Measurements from ENCODE around the gene MAFG.

MAFG gene

DNA sequence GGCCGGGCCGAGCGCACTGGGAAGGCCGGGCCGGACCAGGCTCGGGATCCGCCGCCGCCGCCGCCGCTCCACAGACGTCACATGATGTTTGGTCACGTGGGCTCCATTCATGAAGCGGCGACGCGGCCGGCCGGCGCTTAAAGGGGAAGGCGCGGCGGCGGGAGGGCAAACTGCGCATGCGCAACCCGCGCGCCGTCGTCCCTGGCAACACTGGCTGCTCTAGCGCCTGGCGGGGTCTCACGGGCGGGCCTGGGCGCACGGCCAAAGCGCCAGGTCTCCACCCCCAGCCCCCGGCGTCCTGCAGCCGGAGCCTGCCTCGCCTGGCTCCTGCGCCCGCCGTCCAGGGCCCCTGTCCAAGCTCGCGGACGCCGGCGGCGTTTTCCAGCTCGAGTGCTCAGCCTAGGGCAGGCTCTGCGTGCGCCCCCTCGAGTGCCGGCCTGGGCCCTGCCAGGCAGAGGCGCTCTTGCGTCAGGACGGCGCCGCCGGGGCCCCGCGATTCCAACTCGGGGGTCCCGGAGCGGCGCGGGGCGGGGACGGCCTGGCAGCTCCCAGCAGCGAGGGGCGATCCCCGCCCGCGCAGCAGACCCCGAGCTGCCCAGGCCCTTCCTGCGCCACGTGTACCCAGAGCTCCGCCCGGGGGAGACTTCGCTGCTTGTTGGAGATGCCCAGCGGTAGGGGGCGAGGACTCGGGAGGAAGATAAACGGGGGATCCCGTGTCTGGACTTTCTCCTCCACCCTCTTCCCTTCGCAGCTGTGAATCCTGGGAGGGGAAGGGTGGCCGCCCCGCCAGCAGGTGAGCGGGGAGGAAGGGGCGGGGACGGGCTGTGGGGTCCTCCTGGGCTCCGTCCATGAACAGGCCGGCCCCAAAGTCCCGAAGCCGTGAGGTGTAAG, at the start of gene MAFG:
Gene MAFG (minus strand): TSS at position 83 of the 891 bp plus-strand sequence. CDS start 4,550 bp downstream, outside the sequence.
- DNase-seq (ENCODE audit: low read depth in 2 of 2, low spot score in 1 of 2), result peak; percentile 75 to 76

DNA sequence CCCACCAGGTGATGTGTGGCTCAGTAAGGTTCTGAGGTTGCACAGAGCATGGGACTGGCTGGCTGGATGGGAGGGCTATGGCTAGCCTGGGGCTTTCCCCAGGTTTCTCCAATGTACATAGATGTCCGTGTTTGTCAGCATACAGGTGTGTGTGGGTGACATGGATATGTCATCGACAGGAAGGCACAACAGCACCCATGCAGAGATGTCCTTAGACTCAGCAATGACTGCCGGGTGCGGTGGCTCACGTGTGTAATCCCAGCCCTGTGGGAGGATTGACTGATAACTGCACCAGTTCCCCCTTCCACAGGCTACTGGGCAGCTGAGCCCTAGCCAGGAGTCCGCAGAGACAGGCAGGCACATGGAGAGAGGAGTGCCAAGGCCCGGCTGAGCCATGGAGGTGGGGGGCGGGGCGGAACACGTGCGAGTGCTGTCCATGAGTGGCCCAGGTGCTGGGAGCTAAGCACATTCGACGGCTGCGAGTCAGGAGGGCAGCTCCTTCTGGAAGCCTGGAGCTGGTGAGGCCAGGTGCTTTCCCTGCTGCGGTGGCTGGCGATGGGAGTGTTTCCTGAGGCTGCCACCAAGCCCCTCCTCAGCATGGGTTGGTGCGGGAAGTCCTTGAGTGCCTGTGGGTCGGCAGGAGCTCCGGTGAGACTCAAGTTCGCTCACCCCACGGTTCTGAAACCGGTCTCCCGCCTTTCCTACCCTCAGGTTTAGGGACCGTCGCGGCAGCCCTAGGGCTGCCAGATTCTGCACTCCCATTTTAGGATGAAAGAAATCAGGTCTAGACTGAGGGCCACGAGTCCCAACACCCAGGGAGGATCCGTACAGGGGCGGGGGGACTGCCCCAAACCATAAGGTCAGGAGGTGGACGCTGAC, 49.0 kb upstream of the MAFG start:
- DNase-seq (ENCODE audit: low read depth in 2 of 2, low spot score in 1 of 2), result no peak

DNA sequence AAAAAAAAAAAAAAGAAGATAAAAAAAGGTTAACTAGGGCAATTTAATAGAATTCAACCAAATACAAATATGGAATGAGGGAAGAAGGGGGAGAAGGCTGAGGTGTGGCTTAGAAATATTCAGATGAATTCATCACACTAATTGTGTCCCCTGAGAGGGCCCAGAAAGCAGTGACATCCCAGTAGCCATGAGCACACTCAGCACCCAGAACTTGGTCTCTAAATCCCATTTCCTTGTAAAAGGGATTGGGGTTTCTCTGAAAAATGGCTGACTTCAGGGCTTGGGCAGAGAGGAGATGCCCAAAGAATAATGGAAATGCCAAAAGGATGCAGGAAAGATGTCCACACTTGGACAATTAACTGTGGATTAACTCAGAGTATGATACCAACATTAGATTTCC, 45.9 kb upstream of the MAFG start:
- DNase-seq (ENCODE audit: low read depth in 2 of 2, low spot score in 1 of 2), result no peak

DNA sequence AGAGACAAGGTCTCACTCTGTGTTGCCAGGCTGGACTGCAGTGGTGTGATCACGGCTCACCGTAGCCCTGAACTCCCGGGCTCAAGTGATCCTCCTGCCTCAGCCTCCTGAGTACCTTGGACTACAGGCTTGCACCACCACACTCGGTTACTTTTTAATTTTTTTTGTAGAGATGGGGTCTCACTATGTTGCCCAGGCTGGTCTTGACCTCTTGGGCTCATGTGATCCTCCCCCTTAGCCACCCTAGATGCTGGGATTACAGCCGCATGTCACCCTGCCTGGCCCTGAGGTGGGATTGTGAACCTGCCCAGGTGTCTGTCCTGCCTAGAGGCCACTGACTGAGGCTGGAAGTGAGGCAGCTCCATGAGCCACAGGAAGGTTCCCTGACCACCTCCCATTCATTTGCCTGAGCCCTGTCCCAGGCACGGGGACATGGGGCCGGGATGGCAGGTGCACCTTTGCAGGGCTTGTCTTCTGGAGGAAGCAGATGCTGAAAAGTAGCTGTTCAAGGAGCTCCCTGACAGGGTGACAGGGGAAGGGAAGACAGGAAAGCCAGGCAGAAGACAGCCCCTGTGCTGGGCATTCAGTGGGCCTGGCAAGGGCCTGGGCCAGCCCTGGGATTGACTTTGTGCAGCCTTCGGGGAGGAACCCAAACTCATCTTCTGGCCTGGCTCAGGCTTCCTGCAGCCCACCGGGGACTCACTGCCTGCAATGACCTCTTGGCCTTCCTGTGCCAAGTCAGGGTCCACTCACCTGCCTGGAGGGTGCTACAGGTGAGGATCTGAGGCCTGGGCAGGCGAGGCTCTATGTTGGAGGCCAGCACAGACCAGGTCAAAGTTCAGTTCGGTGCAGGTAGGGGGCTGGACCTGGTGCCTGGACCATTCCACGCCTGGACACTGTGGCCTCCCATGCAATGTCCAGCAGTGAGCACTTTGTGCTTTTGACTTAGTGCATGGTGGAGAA, 41.6 kb upstream of the MAFG start:
- DNase-seq (ENCODE audit: low read depth in 2 of 2, low spot score in 1 of 2), result no peak

DNA sequence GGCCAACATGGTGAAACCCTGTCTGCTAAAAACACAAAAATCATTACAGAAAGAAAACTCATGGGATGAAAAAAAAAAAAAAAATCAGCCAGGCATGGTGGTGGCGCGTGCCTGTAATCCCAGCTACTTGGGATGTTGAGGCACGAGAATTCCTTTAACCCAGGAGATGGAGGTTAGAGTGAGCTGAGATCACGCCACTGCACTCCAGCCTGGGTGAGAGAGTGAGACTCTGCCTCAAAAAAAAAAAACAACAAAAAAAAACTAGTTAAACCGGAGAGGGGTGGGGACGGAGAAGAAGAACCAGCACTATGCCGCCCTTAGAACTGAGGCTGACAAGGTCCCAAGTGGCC, 40.8 kb upstream of the MAFG start:
- DNase-seq (ENCODE audit: low read depth in 2 of 2, low spot score in 1 of 2), result no peak

DNA sequence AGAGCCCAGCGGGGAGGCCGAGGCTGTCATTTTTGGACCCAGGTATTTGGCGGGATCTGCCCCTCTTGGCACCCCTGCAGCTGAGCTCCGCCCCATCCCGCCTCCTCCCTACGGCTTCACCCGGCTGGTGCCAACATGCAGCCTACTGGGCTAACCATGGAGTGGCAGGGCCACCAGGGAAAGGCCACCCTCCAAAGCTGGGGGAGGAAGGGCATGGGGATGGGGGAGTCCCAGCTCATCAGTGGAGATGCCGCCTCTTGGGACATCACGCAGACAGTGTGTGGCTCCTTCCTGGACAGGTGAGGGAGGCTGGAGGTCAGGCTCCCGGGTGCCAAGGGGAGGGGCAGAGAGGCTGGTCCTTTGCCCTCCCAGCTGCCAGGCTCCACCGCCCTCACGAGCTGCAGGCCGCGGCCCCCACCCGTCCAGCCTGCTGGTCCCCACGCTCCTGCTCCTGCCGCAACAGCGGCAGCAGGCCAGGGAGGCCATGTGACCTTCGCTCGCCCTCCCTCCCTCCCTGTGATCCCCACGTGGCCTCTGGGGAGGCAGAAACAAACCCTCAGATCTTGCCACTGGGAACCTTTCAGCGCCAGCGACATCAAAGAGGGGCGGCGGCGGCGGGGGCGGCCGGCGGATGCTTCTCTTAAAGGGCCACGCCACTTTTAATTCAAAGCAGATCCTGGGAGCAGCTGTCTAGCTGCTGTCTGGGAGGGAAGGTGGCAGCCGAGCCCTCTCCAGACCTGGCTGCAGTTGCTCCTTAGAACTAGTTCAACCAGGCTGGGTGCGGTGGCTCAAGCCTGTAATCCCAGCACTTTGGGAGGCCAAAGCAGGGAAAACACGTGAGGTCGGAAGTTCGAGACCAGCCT, 40.2 kb upstream of the MAFG start:
- DNase-seq (ENCODE audit: low read depth in 2 of 2, low spot score in 1 of 2), result peak; percentile 76 to 84

DNA sequence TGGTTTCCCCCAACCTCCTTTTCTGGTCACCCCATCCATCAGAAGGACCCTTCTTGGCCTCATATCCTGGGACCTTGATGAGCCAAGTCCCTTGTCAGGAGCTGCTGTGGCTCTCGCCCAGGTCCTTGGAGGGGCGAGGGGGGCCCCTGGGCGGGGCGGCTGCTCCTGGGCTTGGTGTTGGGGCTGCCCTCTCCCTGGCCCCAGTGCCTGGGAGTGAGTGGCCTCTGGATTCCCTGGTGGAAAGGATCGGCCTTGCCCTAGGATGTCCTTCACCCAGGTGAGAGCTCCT, 39.7 kb upstream of the MAFG start:
- no peak for DNase-seq (ENCODE audit: low read depth in 2 of 2, low spot score in 1 of 2)

DNA sequence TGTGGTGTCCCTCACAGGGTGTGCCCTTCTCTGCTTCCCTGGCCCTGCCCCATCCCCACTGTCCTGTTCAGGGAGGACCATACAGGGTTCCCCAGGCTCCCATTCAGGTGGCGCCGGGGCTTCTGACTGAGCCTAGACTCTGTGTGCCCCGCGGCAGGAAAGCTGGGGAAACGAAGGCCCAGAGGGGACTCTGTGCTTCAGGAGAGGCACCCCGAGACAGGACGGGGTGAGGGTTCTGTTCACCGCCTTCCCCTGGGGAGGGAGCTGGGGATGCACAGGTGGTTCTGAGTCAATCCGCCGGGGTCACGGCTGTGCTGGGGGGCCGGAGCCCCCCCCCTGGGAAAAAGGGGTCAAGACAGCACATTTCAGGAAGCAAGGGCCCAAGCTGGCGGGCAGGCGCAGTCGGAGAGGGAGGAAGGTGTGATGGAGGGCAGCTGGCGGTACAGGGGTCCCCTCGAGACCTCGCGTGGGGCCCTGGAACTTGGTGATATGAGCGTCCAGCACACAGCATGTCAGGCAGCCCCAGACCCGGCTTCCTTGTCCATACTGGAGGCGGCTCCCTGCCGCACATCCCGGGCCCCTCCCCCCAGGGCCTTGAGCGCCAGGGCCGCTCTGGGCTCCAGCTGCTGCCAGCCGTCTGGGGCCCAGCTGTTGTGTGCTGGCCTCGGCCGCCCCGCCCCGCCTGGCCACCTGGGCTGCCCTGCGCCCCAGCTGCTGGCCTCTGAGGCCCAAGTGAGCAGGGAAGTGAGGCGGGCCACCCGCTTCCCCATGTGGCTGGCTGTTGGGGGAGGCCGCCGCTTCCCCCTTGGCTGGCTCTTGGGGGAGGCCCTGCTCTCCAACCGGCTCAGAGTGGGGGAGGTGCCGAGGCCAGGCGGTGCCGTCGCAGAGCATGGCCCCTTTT, 39.1 kb upstream of the MAFG start:
- no peak for DNase-seq (ENCODE audit: low read depth in 2 of 2, low spot score in 1 of 2)

DNA sequence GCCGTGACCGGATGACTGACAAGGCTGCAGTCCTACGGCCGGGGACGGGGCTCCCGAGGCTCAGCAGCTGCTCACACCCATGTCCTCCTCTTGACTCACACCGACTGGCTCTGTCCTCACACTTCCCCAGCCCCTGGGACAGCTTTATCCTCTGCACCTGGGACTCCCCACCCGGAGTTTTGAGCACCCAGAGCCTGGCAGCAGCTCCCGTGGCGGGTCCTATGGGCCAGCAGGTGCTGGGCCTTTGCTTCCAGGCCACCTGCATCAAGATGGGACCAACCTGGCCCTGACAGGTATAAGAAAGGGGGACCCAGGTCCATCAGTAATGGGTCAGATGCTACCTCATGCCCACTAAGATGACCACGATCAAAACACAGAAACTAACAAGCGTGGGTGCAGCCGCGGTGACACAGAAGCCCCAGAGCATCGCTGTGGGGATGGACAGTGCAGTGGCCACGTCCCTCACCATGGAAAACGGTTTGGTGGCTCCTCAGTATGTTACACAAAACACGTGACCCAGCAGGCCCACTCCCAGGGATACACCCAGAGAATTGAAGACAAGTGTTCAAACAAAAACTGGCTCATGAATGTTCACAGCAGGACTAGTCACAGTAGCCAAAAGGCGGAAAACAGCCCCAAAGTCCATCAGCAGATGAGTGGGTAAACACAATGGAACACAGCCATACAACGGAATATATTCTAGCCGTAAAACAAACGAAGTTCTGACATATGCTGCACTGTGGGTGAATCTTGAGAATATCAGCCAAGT, 36.7 kb upstream of the MAFG start:
- no peak for DNase-seq (ENCODE audit: low read depth in 2 of 2, low spot score in 1 of 2)

DNA sequence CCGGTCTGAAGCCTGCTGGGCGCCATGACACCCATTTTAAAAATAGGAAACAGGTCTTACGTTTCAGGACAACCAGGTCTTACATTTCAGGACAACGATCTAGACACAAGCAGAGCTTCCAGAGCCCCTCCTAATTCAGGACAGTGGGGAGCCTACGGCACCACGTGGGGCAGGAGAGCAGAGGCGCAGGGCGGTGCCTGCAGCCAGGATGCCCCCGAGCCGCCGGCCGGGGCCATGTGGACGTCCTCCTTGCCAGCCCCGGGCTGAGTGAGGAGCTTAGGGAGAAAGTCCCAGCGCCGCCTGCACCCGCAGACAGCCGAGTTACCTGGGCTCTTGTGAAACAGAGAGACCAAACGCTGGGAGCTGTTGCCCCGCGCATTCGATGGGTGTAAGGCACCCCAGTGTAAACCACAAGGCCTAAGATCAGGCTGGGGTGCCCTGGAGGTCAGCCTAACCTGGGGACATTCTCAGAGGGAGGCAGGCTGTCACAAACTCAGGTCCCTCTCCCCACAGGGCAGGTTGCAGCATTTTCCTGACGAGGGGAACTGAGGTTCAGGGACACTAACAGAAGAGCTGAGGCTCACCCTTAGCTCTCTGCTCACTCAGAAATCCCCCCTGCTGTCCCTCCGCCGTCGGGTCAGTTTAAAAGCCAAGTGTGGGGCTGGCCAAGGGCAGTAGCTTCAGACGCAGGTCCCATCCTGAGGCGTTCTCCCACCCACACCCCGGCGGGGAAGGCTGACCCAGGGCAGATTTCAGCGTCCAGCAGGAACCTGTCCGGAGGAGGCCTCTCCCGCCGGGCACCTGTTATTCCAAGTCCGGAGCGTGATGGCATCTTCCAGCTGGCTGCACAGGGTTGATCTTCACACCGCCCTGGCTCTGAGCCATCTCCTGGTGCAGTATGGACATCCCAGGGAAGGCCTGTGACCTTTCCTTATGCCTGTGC, 35.2 kb upstream of the MAFG start:
- DNase-seq (ENCODE audit: low read depth in 2 of 2, low spot score in 1 of 2), result no peak

DNA sequence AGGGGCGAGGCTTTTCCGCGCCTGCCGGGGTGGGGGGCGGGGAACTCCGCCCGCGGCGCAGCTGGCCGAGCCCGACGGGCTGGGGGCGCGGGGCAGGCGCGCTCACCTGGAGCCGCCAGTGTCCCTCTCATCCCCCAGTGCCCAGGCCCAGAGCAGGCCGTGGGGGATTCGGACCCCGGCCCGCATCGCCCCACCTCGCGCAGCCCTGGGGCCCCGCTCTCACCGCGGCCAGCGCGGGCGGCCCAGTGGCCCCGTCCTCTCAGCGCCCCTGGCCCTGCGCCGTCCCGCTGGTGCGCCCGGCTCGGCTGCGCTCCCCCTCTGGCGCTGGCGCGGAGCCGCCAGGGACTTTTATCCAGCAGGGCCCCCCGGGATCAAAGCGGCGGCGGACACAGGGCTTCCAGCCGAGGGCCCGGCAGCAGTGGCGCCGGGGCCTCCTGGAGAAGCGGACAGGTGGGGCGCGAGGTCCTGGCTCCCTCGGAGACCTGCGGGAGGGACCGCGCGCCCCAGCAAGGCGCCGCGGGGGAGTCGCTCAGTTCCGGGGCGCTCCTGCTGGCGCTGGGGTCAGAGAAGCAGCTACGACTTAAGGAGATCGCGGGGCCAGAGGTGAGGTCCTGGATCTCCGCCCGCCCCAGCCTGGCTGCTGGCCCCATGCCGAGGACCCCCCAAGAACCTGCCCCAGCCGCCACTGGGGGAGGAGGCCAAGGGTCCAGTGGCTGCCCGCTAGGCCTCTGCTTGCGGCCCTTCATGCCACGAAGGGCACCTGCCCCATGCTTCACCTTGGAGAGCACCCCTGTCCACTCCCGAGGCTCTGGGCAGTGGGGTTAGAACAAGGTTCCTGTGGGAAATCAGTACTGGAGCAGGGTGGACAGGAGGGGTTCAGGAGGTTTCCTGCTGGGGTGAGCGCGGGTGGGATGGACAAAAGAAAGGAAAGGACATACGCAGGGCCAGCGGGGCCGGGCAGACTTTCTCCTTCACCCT, 34.3 kb upstream of the MAFG start:
- no peak for DNase-seq (ENCODE audit: low read depth in 2 of 2, low spot score in 1 of 2)

DNA sequence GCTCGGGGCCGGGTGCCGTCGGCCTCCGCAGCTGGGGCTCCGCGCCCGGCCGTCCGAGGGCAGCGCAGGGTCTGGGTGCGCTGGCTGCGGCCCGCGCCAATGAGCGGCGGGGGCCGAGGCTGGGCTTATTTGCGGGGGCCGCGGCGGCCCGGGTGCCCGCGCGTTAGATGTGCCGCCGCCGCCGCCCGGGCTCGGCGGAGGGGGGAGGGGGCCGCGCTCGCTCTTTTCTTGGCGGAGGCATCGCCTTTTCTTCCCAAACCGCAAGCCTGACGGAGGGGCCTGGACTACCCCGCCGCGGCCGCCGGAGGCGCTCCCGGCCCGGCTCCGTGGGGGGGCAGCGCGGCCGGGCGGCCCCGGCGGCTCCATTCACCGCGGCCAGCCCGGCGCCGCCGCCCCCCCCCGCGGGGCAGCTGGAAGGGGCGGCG, 33.6 kb upstream of the MAFG start, which contains the start of gene NOTUM:
Gene NOTUM (minus strand): TSS at position 101 of the 425 bp plus-strand sequence. CDS start 278 bp downstream, outside the sequence.
- no peak for DNase-seq (ENCODE audit: low read depth in 2 of 2, low spot score in 1 of 2)

DNA sequence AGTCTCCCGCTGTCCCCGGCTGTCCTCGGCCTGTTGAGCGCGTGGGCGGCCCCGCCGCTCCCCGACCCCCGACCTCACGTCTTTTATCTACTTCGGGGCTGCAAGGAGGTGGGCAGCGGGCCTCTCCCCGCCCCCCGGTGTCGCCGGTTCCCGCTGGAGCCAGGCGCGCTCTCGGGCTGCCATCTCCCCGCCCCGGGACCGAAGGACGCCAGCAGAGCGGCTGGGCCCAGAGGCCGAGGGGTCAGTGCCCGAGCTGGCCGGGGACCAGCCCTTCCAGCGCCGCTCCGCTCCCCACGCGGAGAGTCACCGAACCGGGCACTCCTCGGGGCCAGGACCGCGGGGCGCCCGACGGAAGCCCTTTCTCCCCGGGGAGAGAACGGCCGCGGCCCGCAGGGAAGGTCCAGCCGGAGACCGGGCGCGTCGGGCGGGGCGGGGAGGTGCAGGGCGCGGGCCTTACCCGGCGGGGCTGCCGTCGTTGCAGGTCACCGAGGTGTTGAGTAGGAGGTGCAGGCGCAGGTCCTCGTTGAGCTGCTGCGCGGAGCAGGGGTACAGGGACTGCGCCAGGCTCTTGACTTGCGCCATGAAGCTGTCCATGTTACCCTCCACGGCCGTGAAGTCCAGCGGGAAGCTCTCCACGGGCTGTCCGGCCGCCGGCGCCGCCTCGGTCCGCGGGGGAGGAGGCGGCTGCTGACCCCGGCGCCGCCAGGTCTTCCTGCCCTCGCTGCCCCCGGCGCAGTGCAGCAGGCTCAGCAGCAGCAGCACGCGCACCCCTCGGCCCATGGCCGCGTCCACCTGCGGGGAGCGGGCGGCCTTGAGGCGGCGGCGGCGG, 32.8 kb upstream of the MAFG start:
- no peak for DNase-seq (ENCODE audit: low read depth in 2 of 2, low spot score in 1 of 2)

DNA sequence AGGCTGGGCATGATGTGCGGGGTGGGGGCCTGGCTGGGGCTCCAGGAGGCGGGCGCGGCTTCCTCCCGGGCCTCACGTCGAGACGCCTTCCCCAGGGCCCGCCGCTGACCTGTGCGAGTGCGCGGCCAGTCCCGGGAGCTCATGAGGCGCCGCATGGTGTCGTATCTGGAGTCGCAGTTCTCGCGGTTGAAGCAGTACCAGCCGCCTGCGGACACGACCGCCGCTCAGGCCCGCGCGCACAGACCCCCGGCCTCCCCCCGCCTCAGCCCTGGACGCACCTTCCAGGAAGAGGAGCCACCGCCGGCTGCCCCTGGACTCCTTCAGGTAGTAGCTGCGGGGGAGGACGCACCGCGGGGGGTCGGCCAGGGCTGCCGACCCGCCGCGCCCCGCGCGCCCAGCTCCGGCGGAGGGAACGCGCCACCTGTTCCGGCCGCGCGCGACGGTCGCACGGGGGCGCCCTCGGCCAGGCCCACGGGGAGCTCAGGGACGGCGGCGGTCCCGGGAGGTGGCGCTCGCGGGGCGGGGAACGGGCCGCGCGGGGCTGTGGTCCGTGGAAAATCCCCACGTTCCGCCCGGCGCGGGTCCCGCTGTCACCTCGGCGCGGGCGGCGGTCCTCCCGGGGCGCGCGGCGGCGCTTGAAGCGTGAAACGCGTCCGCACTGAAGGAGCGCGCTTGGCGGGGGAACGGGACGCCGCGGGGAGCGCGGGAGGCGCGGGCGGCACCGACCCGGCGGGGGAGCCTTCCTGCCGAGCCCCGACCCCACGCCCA, 32.0 kb upstream of the MAFG start:
- DNase-seq (ENCODE audit: low read depth in 2 of 2, low spot score in 1 of 2), result peak; percentile 55 to 63

All from stimulated activated CD8-positive, alpha-beta memory T cell treated with anti-CD3 and anti-CD28 coated beads, Interleukin-4, amount 100 ng/mL, for 4 hours (primary cell).